Activated CD8-positive, alpha-beta T cell treated with anti-CD3 and anti-CD28 coated beads, Interleukin-2, amount 10 ng/mL, durations not matched to agents 7 days and 5 days (primary cell): ENCODE results near the gene YY1. TPM values are rescaled to one million over a fixed set of nuclear protein-coding genes. Genes with fewer than 3 reads are reported as not detected.
"Not testable (repeated sequence)": the region's sequence is repeated elsewhere in the genome, so short reads cannot be mapped to it uniquely, and the experiment has no call there.

ENCODE experiments used
- ATAC-seq: fragments of 150-1000 bp; cut with Tn5 transposase; one replicate; pipeline ENCODE4 v1.10.0; 2021; ENCODE audit warnings: moderate library complexity
- CTCF ChIA-PET: fragments of 350-600 bp; sonication (Branson Sonifier 250); formaldehyde crosslinking; loops from one replicate; lab custom pipeline; 2021; ENCODE audit warnings: antibody characterized with exemption; lab: Charles Lee
- POLR2A ChIA-PET: fragments of 350-600 bp; sonication (Branson Sonifier 250); formaldehyde crosslinking; loops from one replicate; lab custom pipeline; 2021; ENCODE audit warnings: antibody characterized with exemption; lab: Charles Lee
- DNase-seq: peaks from one replicate; pipeline ENCODE4 v3.0.0-alpha.2; 2020
- H3K27ac Mint-ChIP-seq: one replicate; pipeline ENCODE4 v1.8.0; 2021; ENCODE audit warnings: mild to moderate bottlenecking, mixed read lengths
- H3K27me3 Mint-ChIP-seq: one replicate; pipeline ENCODE4 v1.8.0; 2021; ENCODE audit warnings: low read depth, mixed read lengths
- H3K36me3 Mint-ChIP-seq: one replicate; pipeline ENCODE4 v1.8.0; 2021; ENCODE audit warnings: low read depth, mixed read lengths
- H3K4me1 Mint-ChIP-seq: one replicate; pipeline ENCODE4 v1.8.0; 2021; ENCODE audit warnings: low read depth, mixed read lengths
- H3K4me3 Mint-ChIP-seq: one replicate; pipeline ENCODE4 v1.8.0; 2021; ENCODE audit warnings: mild to moderate bottlenecking, mixed read lengths
- H3K9me3 Mint-ChIP-seq: one replicate; pipeline ENCODE4 v1.8.0; 2022; ENCODE audit warnings: mixed read lengths; ENCODE audit not compliant: insufficient read depth
- total RNA-seq, 2 experiments: library from RNA; stranded (reverse); gene quantifications; one replicate each; pipeline ENCODE4 v1.2.3, GENCODE V29; 2021

YY1 gene
- total RNA-seq, 2 experiments from 2014 or later = 107 TPM

GRCh38 chr14:100292301-100292775, 53.4 kb downstream of the YY1 start:
- no peak overlapping the region for H3K27ac Mint-ChIP-seq
- ATAC-seq = no peak
- no peak for DNase-seq
- CTCF ChIA-PET = no interaction called here
- H3K36me3 Mint-ChIP-seq = no peaks in the 10 kb centered on the region
- no peaks in the 10 kb centered on the region for H3K4me1 Mint-ChIP-seq
- no peaks in the 10 kb centered on the region for H3K9me3 Mint-ChIP-seq
- no peak overlapping the region for H3K4me3 Mint-ChIP-seq
- POLR2A ChIA-PET = no interaction called here
- no peaks in the 10 kb centered on the region for H3K27me3 Mint-ChIP-seq

DNA sequence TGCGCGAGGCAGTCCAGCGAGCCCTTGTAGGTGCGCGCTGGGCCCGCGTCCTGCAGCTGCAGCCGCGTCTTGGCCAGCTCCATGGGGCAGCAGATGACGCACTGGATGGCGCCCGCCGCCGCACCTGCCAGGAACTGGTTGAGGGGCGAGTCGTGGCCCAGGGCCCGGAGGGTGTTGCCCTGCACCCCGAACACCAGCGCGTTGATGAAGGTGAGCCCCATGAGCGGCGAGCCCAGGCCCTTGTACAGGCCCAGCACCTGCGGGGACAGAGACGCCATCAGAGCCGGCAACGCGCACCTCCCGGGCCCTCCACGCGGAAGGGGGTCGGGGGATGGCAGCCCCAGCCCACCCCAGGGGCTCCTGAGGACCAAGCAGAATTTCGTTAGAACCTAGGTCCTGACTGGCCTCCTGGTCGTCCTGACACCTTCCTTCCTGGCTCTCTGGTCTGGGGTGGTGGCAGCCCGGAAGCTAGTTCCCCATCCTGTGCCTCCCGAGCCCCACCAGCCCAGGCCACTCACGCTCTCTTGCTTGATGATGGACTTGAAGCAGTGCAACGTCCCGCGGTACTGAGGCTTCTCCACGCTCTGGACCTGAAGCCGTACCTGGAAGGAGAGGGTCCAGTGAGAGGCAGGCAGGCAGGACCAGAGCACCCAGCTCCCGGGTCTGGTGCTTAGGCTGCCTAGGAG, 54.0 kb downstream of the YY1 start:
- Mint-ChIP-seq H3K9me3 (no peaks in the 10 kb centered on the region), H3K27ac (no peak overlapping the region), H3K4me3 (no peak overlapping the region), H3K27me3 (no peaks in the 10 kb centered on the region), H3K4me1 (no peaks in the 10 kb centered on the region), H3K36me3 (no peaks in the 10 kb centered on the region)
- POLR2A ChIA-PET = no interaction called here
- ATAC-seq (no peak), DNase-seq (no peak)
- CTCF ChIA-PET = interaction anchor here (0.8 kb wide), 1 partner anchor 10 kb away, joined by 3 read pairs; no protein-coding TSS in a partner anchor

DNA sequence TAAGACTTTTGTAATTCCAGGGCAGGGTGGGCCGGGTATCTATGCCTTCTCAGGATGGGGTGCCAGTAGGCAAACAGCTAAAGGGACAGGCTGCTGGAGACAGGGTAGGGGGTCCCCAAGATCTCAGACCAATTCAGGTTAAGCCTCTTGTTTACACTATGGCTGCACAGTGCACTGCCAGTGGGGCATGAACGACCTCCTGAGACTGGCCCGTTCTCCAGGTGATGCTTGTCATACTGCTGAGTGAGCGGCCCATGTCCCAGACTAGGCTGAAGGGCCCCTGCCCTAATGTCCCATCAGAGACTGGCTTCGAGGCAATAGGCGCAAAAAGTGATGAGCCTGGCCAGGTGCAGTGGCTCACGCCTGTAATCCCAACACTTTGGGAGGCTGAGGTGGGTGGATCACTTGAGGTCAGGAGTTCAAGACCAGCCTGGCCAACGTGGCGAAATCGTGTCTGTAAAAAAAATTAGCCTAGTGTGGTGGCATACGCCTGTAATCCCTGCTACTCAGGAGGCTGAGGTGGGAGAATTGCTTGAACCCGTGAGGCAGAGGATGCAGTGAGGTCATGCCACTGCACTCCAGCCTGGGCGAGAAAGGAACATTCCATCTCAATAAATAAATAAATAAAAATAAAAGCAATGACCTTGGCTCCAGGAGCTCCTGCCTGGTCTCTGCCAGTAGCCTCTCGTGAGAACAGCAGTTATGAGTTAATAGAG, 54.7 kb downstream of the YY1 start:
- DNase-seq (no peak), ATAC-seq (no peak)
- no peaks in the 10 kb centered on the region for H3K36me3 Mint-ChIP-seq
- H3K27me3 Mint-ChIP-seq = no peaks in the 10 kb centered on the region
- no peaks in the 10 kb centered on the region for H3K4me1 Mint-ChIP-seq
- no peaks in the 10 kb centered on the region for H3K9me3 Mint-ChIP-seq
- no peak overlapping the region for H3K27ac Mint-ChIP-seq
- ChIA-PET POLR2A (no interaction called here), CTCF (interaction anchor here (0.8 to 5.1 kb wide), 2 partner anchors 9 kb away, joined by 3 to 33 read pairs; no protein-coding TSS in a partner anchor)
- no peak overlapping the region for H3K4me3 Mint-ChIP-seq

GRCh38 chr14:100294213-100294962, 55.4 kb downstream of the YY1 start:
- H3K27ac Mint-ChIP-seq = no peak overlapping the region
- no peaks in the 10 kb centered on the region for H3K4me1 Mint-ChIP-seq
- ChIA-PET CTCF (interaction anchor here (1.2 to 5.1 kb wide), 2 partner anchors 9 to 351 kb away, joined by 3 to 33 read pairs; no protein-coding TSS in a partner anchor), POLR2A (no interaction called here)
- no peaks in the 10 kb centered on the region for H3K27me3 Mint-ChIP-seq
- H3K36me3 Mint-ChIP-seq = no peaks in the 10 kb centered on the region
- no peaks in the 10 kb centered on the region for H3K9me3 Mint-ChIP-seq
- ATAC-seq (no peak), DNase-seq (no peak)
- H3K4me3 Mint-ChIP-seq = no peak overlapping the region

DNA sequence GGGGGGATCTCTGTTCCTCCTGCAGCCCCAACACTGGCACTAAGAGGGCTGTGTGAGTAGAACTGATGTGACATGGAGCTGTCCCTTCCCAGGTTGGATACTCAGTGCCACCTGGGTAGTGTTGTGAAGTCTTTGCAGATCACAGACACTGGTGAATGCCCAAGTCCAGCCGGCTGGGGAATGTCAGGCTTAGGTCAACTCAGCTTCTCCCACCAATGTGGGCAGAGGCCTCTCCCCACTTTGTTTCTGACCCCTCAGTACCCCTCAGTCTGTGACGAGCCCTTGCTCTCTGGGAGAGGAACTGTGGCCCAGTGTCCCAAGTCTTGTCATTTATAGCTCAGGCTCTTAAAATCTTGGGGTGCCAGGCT, 56.0 kb downstream of the YY1 start:
- H3K27me3 Mint-ChIP-seq = no peaks in the 10 kb centered on the region
- H3K36me3 Mint-ChIP-seq = no peaks in the 10 kb centered on the region
- DNase-seq (no peak), ATAC-seq (no peak)
- no peaks in the 10 kb centered on the region for H3K4me1 Mint-ChIP-seq
- no peak overlapping the region for H3K27ac Mint-ChIP-seq
- POLR2A ChIA-PET = interaction anchor here (0.5 kb wide), 1 partner anchor 19 kb away, joined by 3 read pairs; no protein-coding TSS in a partner anchor
- H3K9me3 Mint-ChIP-seq = no peaks in the 10 kb centered on the region
- CTCF ChIA-PET = interaction anchor here (0.5 to 5.1 kb wide), 3 partner anchors 10 to 351 kb away, joined by 3 to 33 read pairs (median 3); no protein-coding TSS in a partner anchor
- H3K4me3 Mint-ChIP-seq = no peak overlapping the region

- Mint-ChIP-seq H3K9me3 (no peaks in the 10 kb centered on the region), H3K4me3 (no peak overlapping the region), H3K4me1 (no peaks in the 10 kb centered on the region), H3K36me3 (no peaks in the 10 kb centered on the region), H3K27ac (no peak overlapping the region), H3K27me3 (no peaks in the 10 kb centered on the region)
- DNase-seq (no peak), ATAC-seq (no peak)
- ChIA-PET CTCF (interaction anchor here (0.5 to 5.1 kb wide), 5 partner anchors 11 to 350 kb away, joined by 3 to 33 read pairs (median 3); no protein-coding TSS in a partner anchor), POLR2A (interaction anchor here (0.5 to 0.7 kb wide), 2 partner anchors 10 to 18 kb away, joined by 3 read pairs; no protein-coding TSS in a partner anchor)
Observed at GRCh38 chr14:100295376-100296105, 56.6 kb downstream of the YY1 start.

DNA sequence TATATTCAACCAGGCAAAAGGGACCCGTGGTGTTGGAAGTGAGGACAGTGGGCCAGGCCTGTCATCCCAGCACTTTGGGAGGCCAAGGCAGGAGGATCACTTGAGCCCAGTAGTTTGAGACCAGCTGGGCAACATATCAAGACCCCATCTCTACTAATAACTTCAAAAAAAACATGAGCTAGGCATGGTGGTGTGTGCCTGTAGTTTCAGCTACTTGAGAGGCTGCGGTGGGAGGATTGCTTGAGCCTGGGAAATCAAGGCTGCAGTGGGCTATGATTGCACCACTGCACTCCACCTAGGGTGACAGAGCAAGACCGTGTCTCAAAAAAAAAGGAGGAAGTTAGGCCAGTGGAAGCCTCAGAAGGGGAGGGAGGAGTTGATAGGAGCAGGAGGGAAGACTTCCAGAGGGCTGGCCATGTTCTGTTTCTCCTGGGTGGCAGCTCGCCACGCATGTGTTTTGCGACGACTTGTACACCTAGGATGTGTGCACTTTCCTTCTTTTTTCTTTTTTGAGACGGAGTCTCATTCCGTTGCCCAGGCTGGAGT, 57.2 kb downstream of the YY1 start:
- no peak for ATAC-seq
- DNase-seq = no peak
- H3K9me3 Mint-ChIP-seq = no peaks in the 10 kb centered on the region
- POLR2A ChIA-PET = interaction anchor here (0.7 to 0.9 kb wide), 2 partner anchors 9 to 11 kb away, joined by 3 read pairs; no protein-coding TSS in a partner anchor
- no peak overlapping the region for H3K27ac Mint-ChIP-seq
- no peaks in the 10 kb centered on the region for H3K4me1 Mint-ChIP-seq
- CTCF ChIA-PET = interaction anchor here (0.7 to 5.1 kb wide), 3 partner anchors 11 to 331 kb away, joined by 3 to 33 read pairs (median 3); no protein-coding TSS in a partner anchor
- no peaks in the 10 kb centered on the region for H3K27me3 Mint-ChIP-seq
- no peak overlapping the region for H3K4me3 Mint-ChIP-seq
- H3K36me3 Mint-ChIP-seq = no peaks in the 10 kb centered on the region

- ATAC-seq, H3K27ac Mint-ChIP-seq, H3K4me1 Mint-ChIP-seq, H3K36me3 Mint-ChIP-seq, DNase-seq, H3K27me3 Mint-ChIP-seq, H3K4me3 Mint-ChIP-seq, H3K9me3 Mint-ChIP-seq: not testable (repeated sequence)
- POLR2A ChIA-PET = interaction anchor here (0.6 to 0.9 kb wide), 3 partner anchors 9 to 92 kb away, joined by 3 read pairs; no protein-coding TSS in a partner anchor
- CTCF ChIA-PET = interaction anchor here (1.4 to 5.1 kb wide), 2 partner anchors 12 to 104 kb away, joined by 3 to 33 read pairs; no protein-coding TSS in a partner anchor
Observed at GRCh38 chr14:100296729-100297128, 57.8 kb downstream of the YY1 start.

DNA sequence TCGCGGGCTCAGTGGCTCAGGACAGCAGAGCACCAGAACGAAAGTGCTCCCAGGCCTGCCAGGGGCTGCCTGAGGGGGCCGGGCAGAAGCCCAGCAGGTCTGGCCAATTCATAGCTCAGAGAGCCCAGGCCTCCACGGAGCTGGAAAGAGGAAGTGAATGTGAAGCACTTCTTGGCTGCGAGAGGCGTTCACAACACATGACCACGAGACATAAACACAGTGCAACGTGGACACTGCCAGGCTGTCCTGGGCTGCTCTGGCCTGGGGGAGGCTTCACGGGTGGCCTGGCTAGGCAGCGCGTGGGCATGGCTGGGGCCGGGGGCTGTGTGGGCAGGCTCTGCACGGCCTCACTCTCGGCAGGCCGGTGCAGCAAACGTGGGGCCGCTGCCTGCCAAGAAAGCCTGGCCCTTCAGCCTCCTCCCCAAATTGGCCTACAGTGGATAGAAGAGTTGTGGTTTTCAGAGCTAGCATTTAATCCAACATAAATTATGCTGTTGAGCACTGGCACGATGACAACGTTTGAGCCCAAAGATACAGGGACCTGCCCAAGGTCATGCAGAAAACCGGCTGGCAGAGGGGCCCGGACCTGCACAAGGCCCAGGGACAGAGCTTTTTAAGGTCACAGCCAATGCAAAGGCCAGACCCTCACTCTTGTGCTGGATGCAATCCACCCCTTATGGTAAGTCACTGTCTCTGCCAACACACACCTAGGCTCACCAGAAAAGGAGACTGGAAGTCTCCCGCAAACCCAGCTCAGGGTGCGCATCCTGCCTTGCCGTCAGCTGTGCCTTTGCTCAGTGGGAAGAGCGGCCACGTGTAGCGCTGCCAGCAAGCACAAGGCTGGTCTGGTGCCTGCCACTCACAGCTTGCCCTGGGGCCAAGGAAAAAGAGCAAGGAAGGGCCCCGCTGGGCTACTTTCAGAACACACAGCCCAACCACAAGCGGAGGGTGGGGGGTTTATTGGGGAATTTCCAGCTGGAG, 58.7 kb downstream of the YY1 start:
- H3K27me3 Mint-ChIP-seq = no peaks in the 10 kb centered on the region
- no peak for ATAC-seq
- no peaks in the 10 kb centered on the region for H3K36me3 Mint-ChIP-seq
- POLR2A ChIA-PET = interaction anchor here (0.6 to 0.9 kb wide), 2 partner anchors 8 to 93 kb away, joined by 3 read pairs; no protein-coding TSS in a partner anchor
- peaks cover 1% of the 10 kb centered on the region for H3K4me1 Mint-ChIP-seq
- no peak overlapping the region for H3K4me3 Mint-ChIP-seq
- H3K27ac Mint-ChIP-seq = no peak overlapping the region
- DNase-seq = no peak
- CTCF ChIA-PET = interaction anchor here (1.4 to 5.1 kb wide), 2 partner anchors 13 to 105 kb away, joined by 3 to 33 read pairs; no protein-coding TSS in a partner anchor
- H3K9me3 Mint-ChIP-seq = no peaks in the 10 kb centered on the region
